Mammary epithelial cell (primary cell): ENCODE measurements around the gene BMAL1.

Experiments used
- CTCF ChIP-seq, 2 donors: IDR thresholded peaks in 1 of 2; conservative IDR thresholded peaks in 1 of 2; 2 replicates each; pipeline ENCODE4 v1.5.1; 2011 to 2012; ENCODE audit warnings: inconsistent platforms in 2 of 2, low read length in 2 of 2, mild to moderate bottlenecking in 2 of 2, control low read depth in 1 of 2, low read depth in 1 of 2; ENCODE audit not compliant: insufficient read depth in 1 of 2; ENCODE audit errors: extremely low read depth in 1 of 2
- EZH2 ChIP-seq: IDR thresholded peaks from 2 replicates; pipeline ENCODE4 v1.6.1; 2012; ENCODE audit warnings: low read length, inconsistent platforms, borderline replicate concordance

DNA sequence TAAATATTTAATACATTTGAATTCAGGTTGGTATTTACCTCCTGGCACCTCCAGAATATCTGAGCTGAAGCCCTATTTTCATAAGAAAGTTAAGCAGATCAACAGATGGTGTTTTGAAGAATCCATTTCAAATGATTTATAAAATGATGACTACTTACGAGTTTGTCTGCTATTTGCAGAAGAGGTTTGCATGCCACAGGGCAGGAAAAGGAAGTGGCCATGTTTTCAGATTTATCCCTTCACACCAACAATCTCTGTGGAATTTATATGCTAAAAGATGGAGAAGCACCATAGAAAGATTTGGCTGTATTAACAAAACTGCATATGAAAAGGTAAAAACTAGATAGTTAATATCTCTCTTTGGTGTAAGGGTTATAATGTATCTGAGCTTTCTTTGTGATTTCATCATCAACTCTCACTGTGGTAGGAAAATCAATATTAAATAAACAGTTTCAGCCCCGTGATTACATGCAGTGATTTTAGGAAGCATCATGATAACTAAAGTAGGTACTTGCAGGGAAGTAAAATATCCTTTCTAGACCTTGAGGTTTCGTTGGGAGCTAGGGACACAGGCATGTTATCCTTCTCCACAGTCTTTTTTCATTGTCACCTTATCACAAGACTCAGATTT is 2.6 kb downstream of the BMAL1 start:
- TF ChIP-seq CTCF (conservative IDR thresholded peaks at IDR 0.05 in 1 of 2, IDR thresholded peaks at IDR 0.05 in 1 of 2; ENCODE audit: extremely low read depth in 1 of 2, insufficient read depth in 1 of 2, low read depth in 1 of 2, low read length in 2 of 2) (no peak), EZH2 (no peak)
